ENCODE results near the gene CCDC197. TPM values are rescaled to one million over a fixed set of nuclear protein-coding genes. Genes with fewer than 3 reads are reported as not detected.

Gene CCDC197
- total RNA-seq, 1 donor from 2014 or later = not detected

GRCh38 chr14:94025720-94026119, 28.6 kb downstream of the CCDC197 start:
- peak in 1 of 2 donors; percentile 7 for DNase-seq (ENCODE audit: low read depth in 2 of 2)

- peak; percentile 96 to 98 for DNase-seq (ENCODE audit: low read depth in 2 of 2)
Observed at GRCh38 chr14:94026173-94026888, 29.2 kb downstream of the CCDC197 start, which contains the start of gene OTUB2. TSS of gene OTUB2 (plus strand) at chr14:94026340. CDS start at chr14:94026538, 198 bp downstream.

- no peak for DNase-seq (ENCODE audit: low read depth in 2 of 2)
Observed at GRCh38 chr14:94026889-94027469, 29.9 kb downstream of the CCDC197 start.

DNA sequence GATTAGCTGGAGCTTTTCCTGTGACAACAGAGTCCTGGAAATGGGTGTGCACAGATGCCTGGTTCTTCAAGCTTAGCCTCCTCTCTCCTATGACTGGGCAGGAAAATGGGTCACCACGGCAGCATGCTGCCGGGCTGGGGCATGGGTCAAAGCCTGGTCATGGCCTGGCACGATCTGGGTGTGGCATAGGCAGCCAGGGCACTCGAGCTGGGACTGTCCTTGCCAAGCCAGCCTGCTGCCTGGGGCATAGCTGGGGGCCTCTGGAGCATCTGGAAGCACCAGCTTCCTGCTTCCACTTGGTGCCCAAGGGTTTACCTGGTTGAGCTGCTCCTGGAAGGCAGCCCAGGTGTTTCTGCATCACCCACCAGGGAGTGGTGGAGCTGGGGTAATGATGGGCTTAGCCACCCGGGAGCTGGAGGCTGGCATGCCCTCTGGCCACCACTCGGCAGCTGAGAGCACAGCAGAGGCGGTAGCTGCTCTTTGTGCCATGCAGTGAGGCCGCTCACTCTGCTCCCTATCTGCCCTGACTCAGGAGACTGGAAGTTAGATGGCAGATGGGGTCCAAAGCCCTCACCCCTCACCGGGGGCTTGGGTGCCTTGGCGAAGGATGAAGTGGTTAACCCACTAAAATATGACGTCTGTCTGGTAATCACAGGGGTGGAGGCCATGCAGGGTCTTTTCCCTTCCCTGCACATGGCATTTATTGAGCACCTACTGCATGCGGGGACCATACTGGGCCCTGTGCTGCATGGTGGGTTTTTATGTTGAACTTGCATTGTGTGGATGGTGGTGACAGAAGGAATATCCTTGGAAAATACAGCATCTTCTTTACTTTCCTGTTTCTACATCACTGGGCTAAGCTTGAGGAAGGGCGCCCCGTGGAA, 30.7 kb downstream of the CCDC197 start:
- DNase-seq (ENCODE audit: low read depth in 2 of 2) = peak in 1 of 2 donors; percentile 19

DNA sequence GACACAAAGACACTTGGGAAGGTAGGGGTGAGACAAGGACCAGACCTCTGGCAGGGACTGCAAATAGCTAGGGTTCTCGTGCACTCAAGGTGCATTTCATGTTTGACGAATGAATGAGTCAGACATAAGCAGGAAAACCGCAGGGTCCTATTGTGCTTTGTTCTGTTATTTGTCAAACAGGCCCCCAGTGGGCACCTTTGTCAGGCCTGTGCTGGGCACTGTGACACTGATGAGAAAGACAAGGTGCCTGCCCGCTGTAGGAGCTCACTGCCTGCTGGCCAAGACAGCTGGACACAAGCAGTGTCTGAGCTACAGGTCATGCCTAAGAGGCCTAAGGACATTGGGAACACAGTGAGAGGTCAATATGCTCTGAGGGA, 31.3 kb downstream of the CCDC197 start:
- DNase-seq (ENCODE audit: low read depth in 2 of 2) = peak in 1 of 2 donors; percentile 39

DNA sequence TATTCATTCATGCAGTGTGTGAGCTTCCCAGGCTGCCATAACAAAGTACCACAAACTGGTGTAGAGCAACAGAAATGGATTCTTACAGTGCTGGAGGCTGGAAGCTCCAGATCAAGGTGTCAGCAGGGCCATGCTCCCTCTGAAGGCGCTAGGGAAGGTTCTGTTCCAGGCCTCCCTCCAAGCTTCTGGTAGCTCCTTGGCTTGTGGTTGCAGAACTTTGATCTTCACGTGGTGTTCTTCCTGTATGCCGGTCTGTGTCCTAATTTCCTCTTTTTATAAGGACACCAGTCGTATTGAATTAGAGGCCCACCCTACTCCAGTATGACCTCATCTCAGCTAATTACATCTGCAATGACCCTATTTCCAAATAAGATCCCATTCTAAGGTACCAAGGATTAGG, 32.2 kb downstream of the CCDC197 start:
- no peak for DNase-seq (ENCODE audit: low read depth in 2 of 2)

DNA sequence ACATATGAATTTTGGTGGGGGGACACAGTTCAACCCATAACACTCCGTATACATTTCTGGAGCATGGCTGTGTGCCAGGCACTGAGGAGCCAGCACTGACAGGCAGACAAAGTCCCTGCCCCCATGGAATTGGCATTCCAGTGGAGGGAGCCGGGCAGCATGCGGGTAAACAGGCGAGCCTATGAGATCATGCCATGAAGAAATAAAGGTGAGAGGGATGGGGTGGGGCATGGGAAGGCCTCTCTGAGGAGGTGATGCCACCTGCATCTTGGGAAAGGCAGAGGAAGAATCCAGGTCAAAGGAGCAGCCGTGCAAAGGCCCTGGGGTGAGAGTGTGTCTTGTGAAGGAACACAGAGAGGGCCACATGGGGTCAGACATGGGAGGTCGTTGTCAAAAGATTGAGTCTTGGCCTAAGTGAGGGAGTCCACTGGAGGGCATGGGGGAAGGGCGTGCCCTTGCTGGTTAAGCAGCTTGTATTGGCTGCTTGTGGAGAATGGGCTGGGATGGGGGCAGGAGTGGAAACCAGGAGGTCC, 32.6 kb downstream of the CCDC197 start:
- no peak for DNase-seq (ENCODE audit: low read depth in 2 of 2)

DNA sequence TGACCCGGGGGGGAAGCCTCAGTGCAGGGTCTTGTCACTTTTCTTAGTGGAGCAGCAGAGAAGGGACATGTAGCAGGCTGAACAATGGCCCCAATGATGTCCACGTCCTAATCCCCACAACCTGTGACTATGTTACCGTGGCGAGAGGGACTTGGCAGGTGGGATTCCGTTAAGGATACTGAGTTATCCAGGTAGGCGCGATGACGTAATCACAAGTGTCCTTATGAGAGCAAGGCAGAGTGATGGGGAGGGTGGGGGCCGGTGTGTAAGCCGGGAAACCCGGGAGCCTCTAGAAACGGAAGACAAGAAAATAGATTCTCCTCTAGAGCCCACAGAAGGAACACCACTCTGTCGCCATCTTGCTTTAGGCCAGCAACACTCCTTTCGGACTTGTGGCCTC, 33.5 kb downstream of the CCDC197 start:
- DNase-seq (ENCODE audit: low read depth in 2 of 2) = no peak

GRCh38 chr14:94031161-94031882, 34.2 kb downstream of the CCDC197 start:
- no peak for DNase-seq (ENCODE audit: low read depth in 2 of 2)

DNA sequence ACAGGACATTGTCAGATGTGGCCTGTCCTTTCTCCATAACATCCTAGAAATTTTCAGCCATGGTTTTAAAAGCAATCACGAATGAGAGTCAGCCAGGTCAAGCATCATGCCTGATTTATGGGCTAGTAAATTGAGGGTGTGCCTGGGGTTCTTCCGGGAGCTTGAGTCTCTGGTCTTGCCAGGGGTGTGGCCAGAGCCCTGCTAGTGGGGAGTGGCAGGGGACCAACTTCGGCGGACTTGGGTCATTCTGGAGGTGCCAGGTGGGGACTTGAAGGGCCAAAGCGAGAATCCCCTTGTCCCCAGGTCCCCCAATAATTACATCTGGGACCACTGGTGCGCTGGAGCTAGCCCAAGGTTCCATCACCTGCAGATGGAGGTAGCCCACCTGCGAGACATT, 34.8 kb downstream of the CCDC197 start:
- DNase-seq (ENCODE audit: low read depth in 2 of 2) = no peak

DNA sequence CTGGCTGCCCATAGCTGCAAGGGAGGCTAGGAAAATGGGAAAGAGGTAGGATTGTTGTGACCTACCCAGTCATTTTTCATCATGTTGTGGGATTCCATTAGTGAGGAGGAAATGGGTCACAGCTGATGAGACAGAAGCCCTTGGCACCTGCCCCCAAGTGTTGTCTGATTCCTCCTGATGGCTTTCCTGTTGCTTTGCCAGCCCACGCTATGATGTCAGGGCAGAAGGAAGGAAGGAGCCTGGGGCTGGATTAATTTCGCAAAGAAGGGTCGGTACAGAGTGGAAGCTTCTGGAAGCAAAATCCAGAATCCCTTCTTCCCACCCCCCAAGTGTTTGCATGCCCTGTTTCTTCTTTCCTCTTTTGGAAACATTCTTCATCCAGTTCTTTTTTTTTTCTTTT, 37.8 kb downstream of the CCDC197 start:
- peak in 1 of 2 donors; percentile 11 for DNase-seq (ENCODE audit: low read depth in 2 of 2)

- peak; percentile 30 to 69 for DNase-seq (ENCODE audit: low read depth in 2 of 2)
Observed at GRCh38 chr14:94036313-94037167, 39.4 kb downstream of the CCDC197 start.

DNA sequence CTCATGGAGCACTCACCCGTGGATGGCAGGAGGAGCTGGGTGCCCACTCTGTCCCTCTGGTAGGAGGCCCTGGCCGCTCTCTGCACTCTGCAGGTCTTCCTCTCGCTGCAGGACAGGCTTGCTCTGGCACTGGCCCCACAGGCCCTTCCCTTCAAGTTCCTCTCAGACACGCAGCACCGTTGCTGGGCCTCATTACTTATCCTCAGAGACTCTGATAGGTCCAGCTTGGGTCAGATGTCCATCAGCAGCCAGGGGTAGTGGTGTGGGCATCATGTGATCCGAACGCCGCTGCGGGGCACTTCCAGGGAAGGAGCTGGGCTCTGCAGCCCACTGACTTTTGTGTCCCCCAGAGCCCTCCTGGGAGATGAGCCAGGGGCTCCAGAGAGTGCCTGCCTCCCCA, 40.9 kb downstream of the CCDC197 start:
- DNase-seq (ENCODE audit: low read depth in 2 of 2) = no peak

- DNase-seq (ENCODE audit: low read depth in 2 of 2) = no peak
Observed at GRCh38 chr14:94038510-94038909, 41.4 kb downstream of the CCDC197 start.

DNA sequence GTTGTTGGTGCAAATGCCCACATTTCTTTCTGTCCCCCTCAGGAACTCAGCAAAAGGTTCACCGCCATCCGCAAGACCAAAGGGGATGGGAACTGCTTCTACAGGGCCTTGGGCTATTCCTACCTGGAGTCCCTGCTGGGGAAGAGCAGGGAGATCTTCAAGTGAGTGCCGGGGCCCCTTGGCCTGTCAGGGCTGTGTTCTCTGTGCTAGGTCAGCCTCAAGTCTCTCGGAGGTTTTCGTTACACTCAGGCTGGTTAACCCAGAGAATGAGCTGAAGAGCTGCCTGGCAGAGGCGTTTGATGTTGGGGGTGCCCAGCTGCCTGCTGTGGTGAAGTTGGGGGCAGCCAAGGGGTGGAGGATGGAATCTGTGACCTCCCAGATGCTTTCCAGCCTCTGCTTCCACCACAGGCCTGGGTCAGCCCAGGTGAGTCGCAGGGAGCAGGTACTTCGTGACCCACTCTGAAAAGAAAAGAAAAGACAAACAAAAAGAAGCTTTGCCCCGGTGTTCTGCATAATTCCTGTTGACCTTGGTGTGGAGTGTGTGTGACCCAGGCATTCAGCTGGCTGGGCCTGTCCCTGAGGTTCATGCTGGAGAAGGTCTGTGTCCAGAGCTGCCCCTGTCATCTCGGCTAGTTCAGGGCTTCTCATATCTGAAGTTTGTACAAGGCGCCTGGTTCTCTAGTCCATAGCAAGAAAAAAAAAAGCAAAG, 42.0 kb downstream of the CCDC197 start:
- DNase-seq (ENCODE audit: low read depth in 2 of 2) = no peak

- no peak for DNase-seq (ENCODE audit: low read depth in 2 of 2)
Observed at GRCh38 chr14:94040247-94040646, 43.1 kb downstream of the CCDC197 start.

GRCh38 chr14:94040796-94041195, 43.7 kb downstream of the CCDC197 start:
- no peak for DNase-seq (ENCODE audit: low read depth in 2 of 2)

DNA sequence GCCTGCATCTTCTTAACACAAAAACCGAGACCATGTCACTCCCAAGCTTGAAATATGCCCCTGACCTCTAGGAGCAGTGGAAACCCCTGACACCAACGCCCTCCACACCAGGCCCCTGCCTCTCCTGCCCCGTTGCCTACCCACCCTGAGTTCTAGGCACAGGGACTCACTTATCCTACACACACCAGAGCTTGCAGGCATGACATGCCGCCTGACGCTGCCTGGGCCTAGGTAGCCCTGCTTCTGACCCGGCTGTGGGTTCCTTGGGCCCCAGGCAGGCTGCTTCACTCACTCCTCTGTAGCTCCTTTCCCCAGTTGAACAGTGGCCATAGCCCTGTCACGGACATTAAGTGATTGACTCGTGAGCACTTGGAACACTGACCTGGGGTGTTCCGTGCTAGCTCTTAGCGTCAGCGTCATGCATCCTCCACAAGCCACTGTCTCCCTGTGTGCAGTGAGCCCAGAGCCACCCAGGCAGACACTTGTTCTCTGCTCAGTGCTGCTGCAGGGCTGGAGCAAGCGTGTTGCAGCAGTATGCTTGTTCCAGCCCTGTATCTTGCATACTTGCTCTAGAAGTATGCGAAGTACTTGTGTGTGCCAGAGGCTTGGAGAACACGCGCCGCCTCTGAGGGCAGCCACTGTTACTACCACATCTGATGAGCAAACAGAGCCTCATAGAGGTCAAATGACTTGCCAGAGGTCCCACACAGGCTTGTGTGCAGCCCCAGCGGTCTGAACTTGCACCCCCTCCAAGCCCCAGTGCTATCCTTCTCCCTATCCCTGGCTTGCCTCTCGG, 44.6 kb downstream of the CCDC197 start:
- DNase-seq (ENCODE audit: low read depth in 2 of 2) = no peak
